ENCODE measurements around the gene SYT2.

Gene SYT2

DNA sequence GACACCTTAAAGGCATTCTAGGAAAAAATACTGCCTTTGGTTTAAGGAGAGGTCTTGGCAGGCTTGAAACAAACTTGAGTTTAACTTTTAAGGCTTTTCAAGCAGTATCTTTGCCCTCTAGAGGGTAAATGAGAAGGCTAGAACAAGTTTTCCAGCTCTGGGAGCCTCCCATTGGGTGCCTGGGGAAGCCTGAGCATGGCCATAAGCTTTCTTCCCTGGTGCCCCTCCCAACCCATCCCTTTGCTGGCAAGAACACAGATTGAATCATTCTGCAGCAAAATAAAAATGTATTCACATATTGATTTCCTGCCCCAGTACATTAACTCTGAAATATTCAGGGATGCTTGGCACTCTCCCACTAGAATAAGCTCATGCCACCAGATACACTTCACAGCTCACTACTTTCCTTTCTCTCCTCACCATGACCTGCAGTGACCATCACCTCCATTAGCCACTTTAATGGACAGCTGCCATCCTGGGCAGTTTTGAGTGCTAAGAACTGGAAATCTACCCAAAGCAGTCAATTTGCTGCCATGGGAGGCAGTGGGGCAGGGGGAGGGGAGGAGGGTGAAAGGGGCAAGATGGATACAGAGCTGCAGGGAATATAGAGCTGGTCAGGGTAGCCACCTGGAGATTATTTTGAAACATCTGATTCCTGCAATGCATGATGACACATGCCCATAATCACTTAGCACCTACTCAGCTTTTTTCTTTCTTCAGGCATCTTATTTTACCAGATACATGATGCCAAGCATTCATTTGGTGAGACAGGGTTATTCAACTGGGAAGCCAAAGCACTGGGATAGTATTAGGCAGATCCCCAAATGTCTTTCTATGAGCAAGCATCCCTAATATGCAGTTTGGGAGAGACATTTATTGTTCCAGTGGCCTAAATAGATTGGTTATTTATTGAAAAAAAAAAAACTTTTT lies 140.6 kb downstream of the SYT2 start:
- H3K27ac ChIP-seq (replicated peaks) = no peak overlapping the region
- H3K4me3 ChIP-seq (replicated peaks; ENCODE audit: insufficient read depth, low read length) = no peak overlapping the region
- no peak for DNase-seq (ENCODE audit: low read depth in 1 of 2, low spot score in 1 of 2)
- no peak for TF ChIP-seq POLR2AphosphoS5 (IDR thresholded peaks at IDR 0.05; ENCODE audit: low read depth)
- no peak for TF ChIP-seq GABPA (IDR thresholded peaks at IDR 0.05; ENCODE audit: low read depth)
- no peak for TF ChIP-seq SPI1 (IDR thresholded peaks at IDR 0.05; ENCODE audit: borderline replicate concordance, low read depth)
- TF ChIP-seq, protein P1, sequence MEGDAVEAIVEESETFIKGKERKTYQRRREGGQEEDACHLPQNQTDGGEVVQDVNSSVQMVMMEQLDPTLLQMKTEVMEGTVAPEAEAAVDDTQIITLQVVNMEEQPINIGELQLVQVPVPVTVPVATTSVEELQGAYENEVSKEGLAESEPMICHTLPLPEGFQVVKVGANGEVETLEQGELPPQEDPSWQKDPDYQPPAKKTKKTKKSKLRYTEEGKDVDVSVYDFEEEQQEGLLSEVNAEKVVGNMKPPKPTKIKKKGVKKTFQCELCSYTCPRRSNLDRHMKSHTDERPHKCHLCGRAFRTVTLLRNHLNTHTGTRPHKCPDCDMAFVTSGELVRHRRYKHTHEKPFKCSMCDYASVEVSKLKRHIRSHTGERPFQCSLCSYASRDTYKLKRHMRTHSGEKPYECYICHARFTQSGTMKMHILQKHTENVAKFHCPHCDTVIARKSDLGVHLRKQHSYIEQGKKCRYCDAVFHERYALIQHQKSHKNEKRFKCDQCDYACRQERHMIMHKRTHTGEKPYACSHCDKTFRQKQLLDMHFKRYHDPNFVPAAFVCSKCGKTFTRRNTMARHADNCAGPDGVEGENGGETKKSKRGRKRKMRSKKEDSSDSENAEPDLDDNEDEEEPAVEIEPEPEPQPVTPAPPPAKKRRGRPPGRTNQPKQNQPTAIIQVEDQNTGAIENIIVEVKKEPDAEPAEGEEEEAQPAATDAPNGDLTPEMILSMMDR (IDR thresholded peaks at IDR 0.05; ENCODE audit: insufficient read depth, low read length) = no peak
- TF ChIP-seq, protein P2, sequence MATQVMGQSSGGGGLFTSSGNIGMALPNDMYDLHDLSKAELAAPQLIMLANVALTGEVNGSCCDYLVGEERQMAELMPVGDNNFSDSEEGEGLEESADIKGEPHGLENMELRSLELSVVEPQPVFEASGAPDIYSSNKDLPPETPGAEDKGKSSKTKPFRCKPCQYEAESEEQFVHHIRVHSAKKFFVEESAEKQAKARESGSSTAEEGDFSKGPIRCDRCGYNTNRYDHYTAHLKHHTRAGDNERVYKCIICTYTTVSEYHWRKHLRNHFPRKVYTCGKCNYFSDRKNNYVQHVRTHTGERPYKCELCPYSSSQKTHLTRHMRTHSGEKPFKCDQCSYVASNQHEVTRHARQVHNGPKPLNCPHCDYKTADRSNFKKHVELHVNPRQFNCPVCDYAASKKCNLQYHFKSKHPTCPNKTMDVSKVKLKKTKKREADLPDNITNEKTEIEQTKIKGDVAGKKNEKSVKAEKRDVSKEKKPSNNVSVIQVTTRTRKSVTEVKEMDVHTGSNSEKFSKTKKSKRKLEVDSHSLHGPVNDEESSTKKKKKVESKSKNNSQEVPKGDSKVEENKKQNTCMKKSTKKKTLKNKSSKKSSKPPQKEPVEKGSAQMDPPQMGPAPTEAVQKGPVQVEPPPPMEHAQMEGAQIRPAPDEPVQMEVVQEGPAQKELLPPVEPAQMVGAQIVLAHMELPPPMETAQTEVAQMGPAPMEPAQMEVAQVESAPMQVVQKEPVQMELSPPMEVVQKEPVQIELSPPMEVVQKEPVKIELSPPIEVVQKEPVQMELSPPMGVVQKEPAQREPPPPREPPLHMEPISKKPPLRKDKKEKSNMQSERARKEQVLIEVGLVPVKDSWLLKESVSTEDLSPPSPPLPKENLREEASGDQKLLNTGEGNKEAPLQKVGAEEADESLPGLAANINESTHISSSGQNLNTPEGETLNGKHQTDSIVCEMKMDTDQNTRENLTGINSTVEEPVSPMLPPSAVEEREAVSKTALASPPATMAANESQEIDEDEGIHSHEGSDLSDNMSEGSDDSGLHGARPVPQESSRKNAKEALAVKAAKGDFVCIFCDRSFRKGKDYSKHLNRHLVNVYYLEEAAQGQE (IDR thresholded peaks at IDR 0.05; ENCODE audit: insufficient replicate concordance, low read depth) = no peak
- no peaks in the 10 kb centered on the region for H3K27me3 ChIP-seq (ENCODE audit: insufficient read depth, poor library complexity, severe bottlenecking)

DNA sequence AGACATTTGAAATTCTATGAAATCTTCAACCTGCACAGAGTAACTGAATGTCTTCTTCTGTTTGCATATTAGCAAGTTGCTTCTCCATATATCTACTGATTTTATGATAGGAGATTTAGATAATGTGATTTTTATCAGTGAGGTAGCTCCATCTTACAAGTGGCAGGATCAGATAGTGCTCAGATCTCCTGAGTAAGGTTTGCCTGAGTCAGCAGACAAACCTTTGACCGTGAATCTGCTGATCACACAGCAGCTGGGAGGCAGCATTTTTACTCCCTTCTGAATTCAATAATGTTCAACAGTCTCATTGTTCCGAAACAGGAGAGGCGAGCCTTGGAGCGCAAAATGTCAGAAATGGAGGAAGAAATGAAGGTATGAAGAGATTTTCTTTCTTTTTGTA lies 141.4 kb downstream of the SYT2 start:
- H3K27me3 ChIP-seq (ENCODE audit: insufficient read depth, poor library complexity, severe bottlenecking) = no peaks in the 10 kb centered on the region
- no peak for DNase-seq (ENCODE audit: low read depth in 1 of 2, low spot score in 1 of 2)
- no peak overlapping the region for H3K4me3 ChIP-seq (replicated peaks; ENCODE audit: insufficient read depth, low read length)
- H3K27ac ChIP-seq (replicated peaks) = no peak overlapping the region
- TF ChIP-seq, protein P1 (IDR thresholded peaks at IDR 0.05; ENCODE audit: insufficient read depth, low read length) = no peak
- TF ChIP-seq SPI1 (IDR thresholded peaks at IDR 0.05; ENCODE audit: borderline replicate concordance, low read depth) (no peak), POLR2AphosphoS5 (IDR thresholded peaks at IDR 0.05; ENCODE audit: low read depth) (no peak), GABPA (IDR thresholded peaks at IDR 0.05; ENCODE audit: low read depth) (no peak)
- TF ChIP-seq, protein P2 (IDR thresholded peaks at IDR 0.05; ENCODE audit: insufficient replicate concordance, low read depth) = no peak

DNA sequence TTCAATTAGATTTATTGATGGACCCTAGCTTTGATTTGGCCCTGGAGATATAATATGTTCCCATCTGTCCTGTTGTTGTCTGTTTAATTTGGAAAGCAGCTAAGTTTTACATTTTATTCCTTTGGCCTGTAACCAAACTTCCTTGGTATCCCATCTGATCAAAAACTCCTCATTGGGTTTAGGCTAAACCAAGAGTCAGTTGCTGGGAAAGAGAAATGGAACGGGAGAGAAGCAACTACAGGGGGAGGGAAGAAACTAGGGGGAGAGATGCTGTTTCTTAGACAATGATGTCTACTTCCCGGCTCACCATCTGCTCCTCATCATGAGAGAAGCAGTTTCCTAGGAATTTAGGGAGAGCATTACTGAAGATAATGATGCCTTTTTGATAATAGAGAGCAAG lies 141.8 kb downstream of the SYT2 start:
- H3K27me3 ChIP-seq (ENCODE audit: insufficient read depth, poor library complexity, severe bottlenecking) = no peaks in the 10 kb centered on the region
- no peak for DNase-seq (ENCODE audit: low read depth in 1 of 2, low spot score in 1 of 2)
- H3K27ac ChIP-seq (replicated peaks) = no peak overlapping the region
- H3K4me3 ChIP-seq (replicated peaks; ENCODE audit: insufficient read depth, low read length) = no peak overlapping the region
- TF ChIP-seq GABPA (IDR thresholded peaks at IDR 0.05; ENCODE audit: low read depth) = no peak
- no peak for TF ChIP-seq POLR2AphosphoS5 (IDR thresholded peaks at IDR 0.05; ENCODE audit: low read depth)
- no peak for TF ChIP-seq SPI1 (IDR thresholded peaks at IDR 0.05; ENCODE audit: borderline replicate concordance, low read depth)
- TF ChIP-seq, protein P2 (IDR thresholded peaks at IDR 0.05; ENCODE audit: insufficient replicate concordance, low read depth) = no peak
- TF ChIP-seq, protein P1 (IDR thresholded peaks at IDR 0.05; ENCODE audit: insufficient read depth, low read length) = no peak
